Fibroblast of lung (primary cell): ENCODE measurements around the gene UAP1L1. TPM values are rescaled to one million over a fixed set of nuclear protein-coding genes. Genes with fewer than 3 reads are reported as not detected.

Source experiments
- DNase-seq, 2 donors: peaks; one replicate each; pipeline versions ENCODE4 v3.0.0 to v3.0.0-alpha.2; 2010; ENCODE audit warnings: low read depth in 2 of 2
- H2AFZ ChIP-seq: 2 replicates; pipeline ENCODE4 v1.5.1; 2012; ENCODE audit warnings: low read length, control low read depth, inconsistent platforms
- H3K27ac ChIP-seq: 2 replicates; pipeline ENCODE4 v1.5.1; 2011; ENCODE audit warnings: low read length, control low read depth; ENCODE audit not compliant: insufficient read depth
- H3K27me3 ChIP-seq: 2 replicates; pipeline ENCODE4 v1.5.1; 2011; ENCODE audit warnings: mild to moderate bottlenecking, low read length; ENCODE audit not compliant: control insufficient read depth, insufficient read depth
- H3K36me3 ChIP-seq: 2 replicates; pipeline ENCODE4 v1.5.1; 2011; ENCODE audit warnings: low read length; ENCODE audit not compliant: control insufficient read depth, insufficient read depth
- H3K4me1 ChIP-seq: 2 replicates; pipeline ENCODE4 v1.5.1; 2011; ENCODE audit warnings: low read length; ENCODE audit not compliant: control insufficient read depth, insufficient read depth; ENCODE audit errors: extremely low read depth
- H3K4me2 ChIP-seq: 2 replicates; pipeline ENCODE4 v1.5.1; 2011; ENCODE audit warnings: low read length, control low read depth; ENCODE audit not compliant: insufficient read depth; ENCODE audit errors: extremely low read depth
- H3K4me3 ChIP-seq, 4 experiments: fragments of 200-600 bp in 1 of 4; sonication (generic) in 1 of 4; replicated peaks in 1 of 4; 2 replicates each; pipeline ENCODE4 v1.5.1; 2011 to 2016; ENCODE audit warnings: low read length in 4 of 4, low read depth in 3 of 4, mild to moderate bottlenecking in 3 of 4, control low read depth in 2 of 4, inconsistent platforms in 1 of 4, mixed read lengths in 1 of 4; ENCODE audit not compliant: insufficient read depth in 1 of 4; ENCODE audit errors: control extremely low read depth in 1 of 4
- H3K79me2 ChIP-seq: 2 replicates; pipeline ENCODE4 v1.5.1; 2012; ENCODE audit warnings: mild to moderate bottlenecking, low read length, inconsistent platforms; ENCODE audit not compliant: control insufficient read depth, insufficient read depth
- H3K9ac ChIP-seq: 2 replicates; pipeline ENCODE4 v1.5.1; 2011; ENCODE audit warnings: mild to moderate bottlenecking, low read length, control low read depth; ENCODE audit not compliant: insufficient read depth
- H3K9me3 ChIP-seq: 2 replicates; pipeline ENCODE4 v1.5.1; 2012; ENCODE audit warnings: low read depth, low read length; ENCODE audit not compliant: control insufficient read depth, insufficient read depth
- H4K20me1 ChIP-seq: 2 replicates; pipeline ENCODE4 v1.5.1; 2011; ENCODE audit warnings: low read length; ENCODE audit not compliant: control insufficient read depth, insufficient read depth; ENCODE audit errors: extremely low read depth
- CTCF ChIP-seq, 2 donors: IDR thresholded peaks in 1 of 2; conservative IDR thresholded peaks in 1 of 2; 1 replicate in 1 of 2; 2 replicates in 1 of 2; pipeline ENCODE4 v1.5.1; 2011 to 2012; ENCODE audit warnings: low read length in 2 of 2, control low read depth in 1 of 2, inconsistent platforms in 1 of 2, low read depth in 1 of 2, mild to moderate bottlenecking in 1 of 2
- EZH2 ChIP-seq: IDR thresholded peaks from 2 replicates; pipeline ENCODE4 v1.5.1; 2012; ENCODE audit warnings: low read length, control low read depth, mild to moderate bottlenecking; ENCODE audit errors: missing control alignments
- polyA plus RNA-seq, 2 donors: library from polyadenylated mRNA; depleted of rRNA in 1 of 2; stranded (reverse) in 1 of 2; unstranded in 1 of 2; fragments of >200 nt; gene quantifications; 2 replicates each; pipeline ENCODE4 v1.2.1, GENCODE V29; 2011 to 2012; ENCODE audit warnings: missing spikeins in 1 of 2
- total RNA-seq: library from RNA; depleted of rRNA; stranded (reverse); fragments of >200 nt; gene quantifications from 2 replicates; pipeline ENCODE4 v1.2.1, GENCODE V29; 2014

The UAP1L1 gene
- total and polyA plus RNA-seq, 2 donors (not counting 1 experiment from before 2014, with no cell fraction given) = 16.4 to 21.1 TPM

GRCh38 chr9:137048655-137049543, 28.4 kb upstream of the UAP1L1 start:
- Histone ChIP-seq H4K20me1 (no peaks in the 10 kb centered on the region), H3K79me2 (peaks cover 13% of the 10 kb centered on the region), H3K27ac (no peak overlapping the region), H3K4me3 (no peak overlapping the region), H3K9ac (no peak overlapping the region), H3K4me2 (no peak overlapping the region), H3K4me1 (peaks cover 6% of the 10 kb centered on the region), H3K36me3 (no peaks in the 10 kb centered on the region), H2AFZ (no peak overlapping the region), H3K9me3 (no peaks in the 10 kb centered on the region), H3K27me3 (peaks cover 16% of the 10 kb centered on the region)
- TF ChIP-seq EZH2 = no peak
- TF ChIP-seq CTCF (conservative IDR thresholded peaks at IDR 0.05 in 1 of 2, IDR thresholded peaks at IDR 0.05 in 1 of 2; ENCODE audit: low read depth in 1 of 2, low read length in 2 of 2) = no peak
- no peak for DNase-seq

- H4K20me1 ChIP-seq = no peaks in the 10 kb centered on the region
- no peak overlapping the region for H3K4me2 ChIP-seq
- H3K79me2 ChIP-seq = peaks cover 5% of the 10 kb centered on the region
- H3K9ac ChIP-seq = no peak overlapping the region
- no peak overlapping the region for H2AFZ ChIP-seq
- TF ChIP-seq EZH2 (no peak), CTCF (conservative IDR thresholded peaks at IDR 0.05 in 1 of 2, IDR thresholded peaks at IDR 0.05 in 1 of 2; ENCODE audit: low read depth in 1 of 2, low read length in 2 of 2) (peak; percentile 33 to 56)
- H3K4me3 ChIP-seq = no peak overlapping the region
- peaks cover 3% of the 10 kb centered on the region for H3K4me1 ChIP-seq
- H3K9me3 ChIP-seq = no peaks in the 10 kb centered on the region
- DNase-seq = peak; percentile 19 to 58
- H3K36me3 ChIP-seq = no peaks in the 10 kb centered on the region
- peaks cover 22% of the 10 kb centered on the region for H3K27me3 ChIP-seq
- no peak overlapping the region for H3K27ac ChIP-seq
These were observed 27.5 kb upstream of the UAP1L1 start for GRCh38 chr9:137049544-137050449.

GRCh38 chr9:137050570-137050969, 26.7 kb upstream of the UAP1L1 start:
- Histone ChIP-seq H3K79me2 (no peaks in the 10 kb centered on the region), H2AFZ (no peak overlapping the region), H3K4me2 (no peak overlapping the region), H3K9ac (no peak overlapping the region), H3K4me1 (peaks cover 4% of the 10 kb centered on the region), H3K36me3 (no peaks in the 10 kb centered on the region), H3K4me3 (no peak overlapping the region), H4K20me1 (no peaks in the 10 kb centered on the region), H3K27me3 (peaks cover 22% of the 10 kb centered on the region), H3K9me3 (no peaks in the 10 kb centered on the region), H3K27ac (no peak overlapping the region)
- no peak for DNase-seq
- no peak for TF ChIP-seq EZH2
- no peak for TF ChIP-seq CTCF (conservative IDR thresholded peaks at IDR 0.05 in 1 of 2, IDR thresholded peaks at IDR 0.05 in 1 of 2; ENCODE audit: low read depth in 1 of 2, low read length in 2 of 2)
